Measurements from ENCODE around the gene SHISAL2A. TPM values are rescaled to one million over a fixed set of nuclear protein-coding genes. Genes with fewer than 3 reads are reported as not detected.
A peak's percentile ranks its signal among the peaks of the same experiment; 100 is the strongest.

Gene SHISAL2A
- total and polyA plus RNA-seq, 7 donors: 0.13 to 1.6 (median 0.28) TPM

DNA sequence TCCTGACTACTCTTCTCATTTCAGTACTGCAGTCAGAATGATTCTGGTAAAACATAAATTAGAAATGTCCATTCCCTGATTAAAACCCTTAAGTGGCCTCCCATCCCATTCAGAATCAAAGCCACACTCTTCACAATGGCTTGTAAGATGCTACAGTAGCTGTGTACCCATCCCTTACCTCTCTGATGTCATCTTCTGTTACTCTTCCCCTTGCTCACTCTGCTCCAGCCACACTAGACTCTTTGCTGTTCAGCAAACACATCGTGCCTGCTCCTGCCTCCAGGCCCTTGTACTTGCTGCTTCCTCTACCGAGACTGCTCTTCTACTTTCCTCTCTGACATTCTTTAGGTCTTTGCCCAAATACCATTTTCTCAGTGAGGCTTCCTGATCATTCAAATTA is 35.1 kb upstream of the SHISAL2A start:
- no peaks in the 10 kb centered on the region for H3K36me3 ChIP-seq (ENCODE audit: insufficient read depth in 1 of 2, low read depth in 1 of 2)
- peaks cover 39% of the 10 kb centered on the region for H3K4me1 ChIP-seq
- intact Hi-C loops (cut with DNase I): no loop called here
- no peak for ATAC-seq
- H3K27me3 ChIP-seq (ENCODE audit: insufficient read depth in 3 of 3, low read length in 2 of 3): no peaks in the 10 kb centered on the region
- DNase-seq: no peak
- H3K4me3 ChIP-seq: no peak overlapping the region
- WGBS, 3 donors: 50 to 66% (median 59%) methylated on average over 2 of the region's 2 CpGs
- H3K9me3 ChIP-seq: no peaks in the 10 kb centered on the region
- no peak for TF ChIP-seq CTCF (IDR thresholded peaks at IDR 0.05)
- peak overlapping the region; percentile 94 for H3K27ac ChIP-seq

DNA sequence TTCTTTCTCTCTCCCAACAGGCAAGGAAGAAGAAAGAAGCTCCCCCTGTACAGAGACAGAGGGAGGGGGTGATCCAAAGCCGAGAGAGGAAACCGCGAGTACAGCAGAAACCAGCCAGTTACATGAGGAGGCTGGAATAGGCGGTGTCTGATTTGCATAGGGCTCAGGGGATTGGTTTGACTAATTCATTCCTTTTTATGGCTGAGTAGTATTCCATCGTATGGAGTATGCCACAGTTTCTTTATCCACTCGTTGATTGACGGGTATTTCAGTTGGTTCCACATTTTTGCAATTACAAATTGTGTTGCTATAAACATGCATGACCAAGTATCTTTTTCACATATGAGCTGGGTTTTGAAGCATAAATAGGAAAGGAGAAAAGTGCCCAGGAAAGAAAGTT is 34.2 kb upstream of the SHISAL2A start:
- WGBS, 3 donors: 68 to 87% (median 69%) methylated on average over 7 of the region's 7 CpGs
- H3K27ac ChIP-seq: peak overlapping the region; percentile 94
- intact Hi-C loops (cut with DNase I): no loop called here
- no peak overlapping the region for H3K4me3 ChIP-seq
- H3K4me1 ChIP-seq: peaks cover 39% of the 10 kb centered on the region
- no peak for ATAC-seq
- no peaks in the 10 kb centered on the region for H3K36me3 ChIP-seq (ENCODE audit: insufficient read depth in 1 of 2, low read depth in 1 of 2)
- no peak for TF ChIP-seq CTCF (IDR thresholded peaks at IDR 0.05)
- H3K9me3 ChIP-seq: no peaks in the 10 kb centered on the region
- H3K27me3 ChIP-seq (ENCODE audit: insufficient read depth in 3 of 3, low read length in 2 of 3): no peaks in the 10 kb centered on the region
- DNase-seq: no peak

- Histone ChIP-seq H3K9me3 (no peaks in the 10 kb centered on the region), H3K27me3 (ENCODE audit: insufficient read depth in 3 of 3, low read length in 2 of 3) (no peaks in the 10 kb centered on the region), H3K4me3 (no peak overlapping the region), H3K36me3 (ENCODE audit: insufficient read depth in 1 of 2, low read depth in 1 of 2) (no peaks in the 10 kb centered on the region), H3K4me1 (peaks cover 40% of the 10 kb centered on the region), H3K27ac (peak overlapping the region; percentile 94)
- WGBS, 3 donors: 28 to 45% (median 35%) methylated on average over 7 of the region's 7 CpGs
- intact Hi-C loops (cut with DNase I): no loop called here
- TF ChIP-seq CTCF (IDR thresholded peaks at IDR 0.05): no peak
- DNase-seq (peak in 1 of 2 donors; percentile 63), ATAC-seq (peak; percentile 31 to 72 (median 52))
Observed at GRCh38 chr1:52599236-52599635, 33.7 kb upstream of the SHISAL2A start.

GRCh38 chr1:52600533-52601179 is 32.3 kb upstream of the SHISAL2A start:
- TF ChIP-seq CTCF (IDR thresholded peaks at IDR 0.05): no peak
- Histone ChIP-seq H3K27me3 (ENCODE audit: insufficient read depth in 3 of 3, low read length in 2 of 3) (no peaks in the 10 kb centered on the region), H3K4me3 (no peak overlapping the region), H3K27ac (peak overlapping the region; percentile 94), H3K4me1 (peaks cover 49% of the 10 kb centered on the region), H3K9me3 (no peaks in the 10 kb centered on the region), H3K36me3 (ENCODE audit: insufficient read depth in 1 of 2, low read depth in 1 of 2) (no peaks in the 10 kb centered on the region)
- ATAC-seq (no peak), DNase-seq (no peak)
- WGBS, 3 donors: 97 to 98% (median 98%) methylated on average over 8 of the region's 8 CpGs
- intact Hi-C loops (cut with DNase I): loop anchor here (5.0 kb wide), 2 partner anchors 48 to 77 kb away; partner anchors contain the start of gene TUT4 (in 1 of the 2)

GRCh38 chr1:52601519-52601918 is 31.4 kb upstream of the SHISAL2A start:
- ATAC-seq: no peak
- intact Hi-C loops (cut with DNase I): loop anchor here (5.0 kb wide), 2 partner anchors 49 to 76 kb away; partner anchors contain the start of gene TUT4 (in 1 of the 2)
- 57 to 62% (median 57%) methylated on average over 3 of the region's 3 CpGs for WGBS, 3 donors

More at GRCh38 chr1:52601519-52601918, 31.4 kb upstream of the SHISAL2A start:
- peaks cover 47% of the 10 kb centered on the region for H3K4me1 ChIP-seq
- no peaks in the 10 kb centered on the region for H3K27me3 ChIP-seq (ENCODE audit: insufficient read depth in 3 of 3, low read length in 2 of 3)
- peak overlapping the region; percentile 94 for H3K27ac ChIP-seq
- H3K4me3 ChIP-seq: peak overlapping the region; percentile 68
- TF ChIP-seq CTCF (IDR thresholded peaks at IDR 0.05): no peak
- H3K36me3 ChIP-seq (ENCODE audit: insufficient read depth in 1 of 2, low read depth in 1 of 2): peaks cover 0 to 2% of the 10 kb centered on the region in 2 donors
- no peak for DNase-seq
- no peaks in the 10 kb centered on the region for H3K9me3 ChIP-seq

Measured in psoas muscle (tissue), 8 donors.